ENCODE results near the gene RBM14.
"Not testable (repeated sequence)": the region's sequence is repeated elsewhere in the genome, so short reads cannot be mapped to it uniquely, and the experiment has no call there.

DNA sequence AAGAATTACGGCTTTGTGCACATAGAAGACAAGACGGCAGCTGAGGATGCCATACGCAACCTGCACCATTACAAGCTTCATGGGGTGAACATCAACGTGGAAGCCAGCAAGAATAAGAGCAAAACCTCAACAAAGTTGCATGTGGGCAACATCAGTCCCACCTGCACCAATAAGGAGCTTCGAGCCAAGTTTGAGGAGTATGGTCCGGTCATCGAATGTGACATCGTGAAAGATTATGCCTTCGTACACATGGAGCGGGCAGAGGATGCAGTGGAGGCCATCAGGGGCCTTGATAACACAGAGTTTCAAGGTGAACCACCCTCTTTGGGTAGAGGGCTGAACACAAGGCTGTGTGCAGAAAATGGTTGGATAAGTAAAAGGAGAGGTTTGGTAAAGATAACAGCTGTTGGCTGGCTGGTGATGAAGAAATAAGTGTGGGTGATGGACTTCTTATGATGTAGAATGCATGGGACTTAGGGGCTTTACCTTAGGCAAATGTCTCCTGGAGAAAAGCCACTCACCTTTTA is 23.4 kb downstream of the RBM14 start:
- TF ChIP-seq, protein P1, sequence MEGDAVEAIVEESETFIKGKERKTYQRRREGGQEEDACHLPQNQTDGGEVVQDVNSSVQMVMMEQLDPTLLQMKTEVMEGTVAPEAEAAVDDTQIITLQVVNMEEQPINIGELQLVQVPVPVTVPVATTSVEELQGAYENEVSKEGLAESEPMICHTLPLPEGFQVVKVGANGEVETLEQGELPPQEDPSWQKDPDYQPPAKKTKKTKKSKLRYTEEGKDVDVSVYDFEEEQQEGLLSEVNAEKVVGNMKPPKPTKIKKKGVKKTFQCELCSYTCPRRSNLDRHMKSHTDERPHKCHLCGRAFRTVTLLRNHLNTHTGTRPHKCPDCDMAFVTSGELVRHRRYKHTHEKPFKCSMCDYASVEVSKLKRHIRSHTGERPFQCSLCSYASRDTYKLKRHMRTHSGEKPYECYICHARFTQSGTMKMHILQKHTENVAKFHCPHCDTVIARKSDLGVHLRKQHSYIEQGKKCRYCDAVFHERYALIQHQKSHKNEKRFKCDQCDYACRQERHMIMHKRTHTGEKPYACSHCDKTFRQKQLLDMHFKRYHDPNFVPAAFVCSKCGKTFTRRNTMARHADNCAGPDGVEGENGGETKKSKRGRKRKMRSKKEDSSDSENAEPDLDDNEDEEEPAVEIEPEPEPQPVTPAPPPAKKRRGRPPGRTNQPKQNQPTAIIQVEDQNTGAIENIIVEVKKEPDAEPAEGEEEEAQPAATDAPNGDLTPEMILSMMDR (IDR thresholded peaks at IDR 0.05), result not testable (repeated sequence)
- not testable (repeated sequence) for TF ChIP-seq POLR2A (IDR thresholded peaks at IDR 0.05)

All from tibial nerve (tissue), 3 donors.